ENCODE measurements around the gene INPP5A. TPM values are rescaled to one million over a fixed set of nuclear protein-coding genes. Genes with fewer than 3 reads are reported as not detected.

Gene INPP5A
- total and polyA plus RNA-seq, 2 of the 13 experiments (the other 11 are each of a cell fraction or from before 2014, with no cell fraction given) = 17.5 to 37.9 TPM

- WGBS (ENCODE audit: low lambda C conversion rate) = 33% methylated on average over 5 of the region's 13 CpGs
- no peak for FAIRE-seq
- TF ChIP-seq RARA (CRISPR knock-in tag; IDR thresholded peaks at IDR 0.05) (0 out of 2 replicates have a peak, but pooled peaks have one; percentile 20), MAX (IDR thresholded peaks at IDR 0.05) (peak; percentile 43; the same call in 1 of the 2 replicates), ZNF574 (CRISPR knock-in tag; IDR thresholded peaks at IDR 0.05) (peak; percentile 37; the same call in 1 of the 2 replicates), HOXA9 (CRISPR knock-in tag; IDR thresholded peaks at IDR 0.05; ENCODE audit: borderline replicate concordance) (no peak), GABPA (IDR thresholded peaks at IDR 0.05; ENCODE audit: low read depth, low read length) (no peak), GABPA (CRISPR knock-in tag; IDR thresholded peaks at IDR 0.05; ENCODE audit: low read depth) (no peak), ZNF414 (CRISPR knock-in tag; IDR thresholded peaks at IDR 0.05) (no peak), ZNF546 (CRISPR knock-in tag; conservative IDR thresholded peaks at IDR 0.05) (no peak), ZNF816 (CRISPR knock-in tag; IDR thresholded peaks at IDR 0.05; ENCODE audit: borderline replicate concordance) (no peak), ZMAT5 (CRISPR knock-in tag; IDR thresholded peaks at IDR 0.05; ENCODE audit: borderline replicate concordance, low read depth) (no peak), SOX13 (IDR thresholded peaks at IDR 0.05) (no peak), SOX13 (CRISPR knock-in tag; conservative IDR thresholded peaks at IDR 0.05 in 1 of 2, IDR thresholded peaks at IDR 0.05 in 1 of 2) (0 out of 4 replicates have a peak, but pooled peaks of 1 of the 2 experiments have one; percentile 22), HNF4A (CRISPR knock-in tag; IDR thresholded peaks at IDR 0.05) (peak; percentile 71), NFKB2 (CRISPR knock-in tag; IDR thresholded peaks at IDR 0.05; ENCODE audit: borderline replicate concordance) (0 out of 2 replicates have a peak, but pooled peaks have one; percentile 30), GRHL1 (CRISPR knock-in tag; conservative IDR thresholded peaks at IDR 0.05) (no peak), ZFP90 (CRISPR knock-in tag; IDR thresholded peaks at IDR 0.05; ENCODE audit: borderline replicate concordance) (no peak), IRX3 (CRISPR knock-in tag; IDR thresholded peaks at IDR 0.05; ENCODE audit: borderline replicate concordance, low read depth) (no peak)
These were observed 289.8 kb downstream of the INPP5A start for GRCh38 chr10:132827423-132827789.

More at GRCh38 chr10:132827423-132827789, 289.8 kb downstream of the INPP5A start:
- Histone ChIP-seq H3K36me3 (replicated peaks in 1 of 2; ENCODE audit: control insufficient read depth in 1 of 2, insufficient read depth in 2 of 2, low read length in 2 of 2) (no peaks in the 10 kb centered on the region), H3K9me3 (ENCODE audit: low read length) (peaks cover 29% of the 10 kb centered on the region), H3K27ac (ENCODE audit: extremely low read length, insufficient read depth, low read length) (no peak overlapping the region), H3K79me2 (ENCODE audit: insufficient read depth, low read length) (no peaks in the 10 kb centered on the region), H3K9ac (ENCODE audit: insufficient read depth, low read depth, low read length) (no peak overlapping the region), H3K4me1 (ENCODE audit: insufficient read depth, low read length) (peaks cover 10% of the 10 kb centered on the region), H3K4me2 (ENCODE audit: low read depth, low read length) (0 out of 2 replicates have a peak overlapping the region, but pooled peaks have one; percentile 31), H4K20me1 (ENCODE audit: insufficient read depth, low read length) (no peaks in the 10 kb centered on the region), H2AFZ (ENCODE audit: low read length) (no peak overlapping the region), H3K27me3 (ENCODE audit: control insufficient read depth in 1 of 2, insufficient read depth in 2 of 2, low read length in 2 of 2) (peaks cover 0 to 27% of the 10 kb centered on the region in 2 experiments; a peak in 3 of 5 replicates), H3K4me3 (replicated peaks in 1 of 3; ENCODE audit: insufficient read depth in 1 of 3, low read depth in 2 of 3, low read length in 3 of 3) (no peak overlapping the region; a peak in 1 of 6 replicates)
- POLR2A ChIA-PET = no interaction called here
- in situ Hi-C loops (cut with HindIII; ENCODE audit: extremely low pct_ligation_motif_present, low pct_unique_long_range_greater_than_20kb) (no loop called here), intact Hi-C loops (cut with micrococcal nuclease; ENCODE audit: unreplicated experiment) (no loop called here)
- CTCF ChIA-PET (ENCODE audit: low intra/inter-chr PET ratio, low total read pairs) = no interaction called here
- DNase-seq (ENCODE audit: low spot score) (no peak), ATAC-seq (peak; percentile 60; the same call in 2 of the 3 replicates)
- BruUV-seq (replicated peaks) = no TSS peak

All from HepG2 (cell line).